ENCODE measurements around the gene DFFB.

Gene DFFB

GRCh38 chr1:3879099-3879498 lies 21.8 kb downstream of the DFFB start:
- Mint-ChIP-seq H3K27me3 (no peaks in the 10 kb centered on the region), H3K4me1 (ENCODE audit: low read depth) (peaks cover 9% of the 10 kb centered on the region), H3K4me3 (no peak overlapping the region), H3K36me3 (ENCODE audit: low read depth) (peaks cover 41% of the 10 kb centered on the region), H3K9me3 (no peaks in the 10 kb centered on the region), H3K27ac (no peak overlapping the region)

GRCh38 chr1:3879787-3880428 lies 22.6 kb downstream of the DFFB start:
- Mint-ChIP-seq H3K4me3 (no peak overlapping the region), H3K36me3 (ENCODE audit: low read depth) (peaks cover 46% of the 10 kb centered on the region), H3K4me1 (ENCODE audit: low read depth) (peaks cover 9% of the 10 kb centered on the region), H3K9me3 (no peaks in the 10 kb centered on the region), H3K27me3 (no peaks in the 10 kb centered on the region), H3K27ac (no peak overlapping the region)

GRCh38 chr1:3880429-3881192 lies 23.3 kb downstream of the DFFB start:
- H3K36me3 Mint-ChIP-seq (ENCODE audit: low read depth): peaks cover 41% of the 10 kb centered on the region
- H3K9me3 Mint-ChIP-seq: no peaks in the 10 kb centered on the region
- H3K27ac Mint-ChIP-seq: no peak overlapping the region
- H3K27me3 Mint-ChIP-seq: no peaks in the 10 kb centered on the region
- H3K4me1 Mint-ChIP-seq (ENCODE audit: low read depth): peaks cover 9% of the 10 kb centered on the region
- no peak overlapping the region for H3K4me3 Mint-ChIP-seq

- H3K9me3 Mint-ChIP-seq: no peaks in the 10 kb centered on the region
- H3K4me3 Mint-ChIP-seq: no peak overlapping the region
- H3K27ac Mint-ChIP-seq: no peak overlapping the region
- H3K27me3 Mint-ChIP-seq: no peaks in the 10 kb centered on the region
- peaks cover 36% of the 10 kb centered on the region for H3K36me3 Mint-ChIP-seq (ENCODE audit: low read depth)
- peaks cover 9% of the 10 kb centered on the region for H3K4me1 Mint-ChIP-seq (ENCODE audit: low read depth)
Measured at GRCh38 chr1:3881193-3881480, 23.9 kb downstream of the DFFB start.

GRCh38 chr1:3883194-3883925 lies 26.1 kb downstream of the DFFB start:
- Mint-ChIP-seq H3K36me3 (ENCODE audit: low read depth) (peaks cover 41% of the 10 kb centered on the region), H3K4me1 (ENCODE audit: low read depth) (peaks cover 9% of the 10 kb centered on the region), H3K27me3 (no peaks in the 10 kb centered on the region), H3K27ac (no peak overlapping the region), H3K4me3 (no peak overlapping the region), H3K9me3 (no peaks in the 10 kb centered on the region)

- Mint-ChIP-seq H3K4me1 (ENCODE audit: low read depth) (peaks cover 14% of the 10 kb centered on the region), H3K4me3 (no peak overlapping the region), H3K9me3 (no peaks in the 10 kb centered on the region), H3K27me3 (no peaks in the 10 kb centered on the region), H3K36me3 (ENCODE audit: low read depth) (peaks cover 38% of the 10 kb centered on the region), H3K27ac (no peak overlapping the region)
Measured at GRCh38 chr1:3884966-3885365, 27.7 kb downstream of the DFFB start.

- Mint-ChIP-seq H3K27me3 (no peaks in the 10 kb centered on the region), H3K27ac (no peak overlapping the region), H3K9me3 (no peaks in the 10 kb centered on the region), H3K36me3 (ENCODE audit: low read depth) (peaks cover 44% of the 10 kb centered on the region), H3K4me1 (ENCODE audit: low read depth) (peaks cover 20% of the 10 kb centered on the region), H3K4me3 (no peak overlapping the region)
Measured at GRCh38 chr1:3885611-3886010, 28.3 kb downstream of the DFFB start.

- no peaks in the 10 kb centered on the region for H3K9me3 Mint-ChIP-seq
- H3K27me3 Mint-ChIP-seq: no peaks in the 10 kb centered on the region
- H3K36me3 Mint-ChIP-seq (ENCODE audit: low read depth): peaks cover 48% of the 10 kb centered on the region
- H3K4me1 Mint-ChIP-seq (ENCODE audit: low read depth): peaks cover 20% of the 10 kb centered on the region
- H3K27ac Mint-ChIP-seq: peak overlapping the region; percentile 29
- no peak overlapping the region for H3K4me3 Mint-ChIP-seq
Measured at GRCh38 chr1:3886106-3886670, 28.9 kb downstream of the DFFB start.

- Mint-ChIP-seq H3K36me3 (ENCODE audit: low read depth) (peaks cover 48% of the 10 kb centered on the region), H3K27me3 (no peaks in the 10 kb centered on the region), H3K27ac (peak overlapping the region; percentile 29), H3K4me1 (ENCODE audit: low read depth) (peaks cover 21% of the 10 kb centered on the region), H3K4me3 (no peak overlapping the region), H3K9me3 (no peaks in the 10 kb centered on the region)
Measured at GRCh38 chr1:3886691-3887090, 29.4 kb downstream of the DFFB start.

- H3K4me1 Mint-ChIP-seq (ENCODE audit: low read depth): peaks cover 30% of the 10 kb centered on the region
- H3K4me3 Mint-ChIP-seq: no peak overlapping the region
- H3K9me3 Mint-ChIP-seq: no peaks in the 10 kb centered on the region
- H3K27me3 Mint-ChIP-seq: no peaks in the 10 kb centered on the region
- H3K36me3 Mint-ChIP-seq (ENCODE audit: low read depth): peaks cover 53% of the 10 kb centered on the region
- H3K27ac Mint-ChIP-seq: no peak overlapping the region
Measured at GRCh38 chr1:3888301-3888700, 31.0 kb downstream of the DFFB start.

GRCh38 chr1:3889936-3890335 lies 32.7 kb downstream of the DFFB start:
- H3K4me1 Mint-ChIP-seq (ENCODE audit: low read depth): peaks cover 30% of the 10 kb centered on the region
- H3K27ac Mint-ChIP-seq: peak overlapping the region; percentile 59
- no peaks in the 10 kb centered on the region for H3K27me3 Mint-ChIP-seq
- H3K9me3 Mint-ChIP-seq: no peaks in the 10 kb centered on the region
- H3K36me3 Mint-ChIP-seq (ENCODE audit: low read depth): peaks cover 45% of the 10 kb centered on the region
- peak overlapping the region; percentile 4 for H3K4me3 Mint-ChIP-seq

GRCh38 chr1:3890389-3891328 lies 33.4 kb downstream of the DFFB start:
- H3K36me3 Mint-ChIP-seq (ENCODE audit: low read depth): peaks cover 43% of the 10 kb centered on the region
- H3K9me3 Mint-ChIP-seq: no peaks in the 10 kb centered on the region
- peak overlapping the region; percentile 75 for H3K27ac Mint-ChIP-seq
- H3K4me3 Mint-ChIP-seq: peak overlapping the region; percentile 30
- no peaks in the 10 kb centered on the region for H3K27me3 Mint-ChIP-seq
- H3K4me1 Mint-ChIP-seq (ENCODE audit: low read depth): peaks cover 30% of the 10 kb centered on the region

- peaks cover 48% of the 10 kb centered on the region for H3K36me3 Mint-ChIP-seq (ENCODE audit: low read depth)
- peaks cover 32% of the 10 kb centered on the region for H3K4me1 Mint-ChIP-seq (ENCODE audit: low read depth)
- no peaks in the 10 kb centered on the region for H3K27me3 Mint-ChIP-seq
- no peaks in the 10 kb centered on the region for H3K9me3 Mint-ChIP-seq
- H3K27ac Mint-ChIP-seq: no peak overlapping the region
- H3K4me3 Mint-ChIP-seq: no peak overlapping the region
Measured at GRCh38 chr1:3891329-3891865, 34.1 kb downstream of the DFFB start.

- Mint-ChIP-seq H3K36me3 (ENCODE audit: low read depth) (peaks cover 53% of the 10 kb centered on the region), H3K9me3 (peaks cover 4% of the 10 kb centered on the region), H3K27me3 (no peaks in the 10 kb centered on the region), H3K27ac (no peak overlapping the region), H3K4me3 (no peak overlapping the region), H3K4me1 (ENCODE audit: low read depth) (peaks cover 41% of the 10 kb centered on the region)
Measured at GRCh38 chr1:3892748-3893147, 35.5 kb downstream of the DFFB start.

Measured in stimulated activated naive CD8-positive, alpha-beta T cell treated with anti-CD3 and anti-CD28 coated beads, Interleukin-15, Interleukin-2, amounts not matched to agents 100 ng/mL and 50 ng/mL, for 24 hours (primary cell).